A673 (cell line): Measurements from ENCODE around the gene BTBD8. TPM values are rescaled to one million over a fixed set of nuclear protein-coding genes. Genes with fewer than 3 reads are reported as not detected.

Source experiments
- BruUV-seq: library from RNA; stranded (reverse); fragments of 400-500 nt; replicated peaks from 2 replicates; lab custom pipeline; 2021; lab: Mats Ljungman, UMichigan
- CTCF ChIA-PET: fragments of 300-600 bp; sonication (Branson Sonifier 250); formaldehyde crosslinking; loops from one replicate; lab custom pipeline; 2022; ENCODE audit warnings: antibody characterized with exemption; lab: Charles Lee
- POLR2A ChIA-PET: fragments of 300-600 bp; sonication (Branson Sonifier 250); formaldehyde crosslinking; loops from one replicate; lab custom pipeline; 2022; ENCODE audit warnings: antibody characterized with exemption; ENCODE audit not compliant: low non-redundant PET; lab: Charles Lee
- DNase-seq: peaks from one replicate; pipeline ENCODE4 v3.0.0-alpha.2; 2015; ENCODE audit warnings: low spot score
- H3K27ac ChIP-seq: fragments of 200-600 bp; sonication (generic); 2 replicates; pipeline ENCODE4 v1.5.1; 2016; ENCODE audit warnings: mixed run types, low read depth, mild to moderate bottlenecking, mixed read lengths, antibody characterized with exemption, low read length; ENCODE audit not compliant: poor library complexity, severe bottlenecking
- H3K27me3 ChIP-seq: fragments of 200-600 bp; sonication (generic); replicated peaks from 2 replicates; pipeline ENCODE4 v1.6.1; 2017; ENCODE audit warnings: mixed run types, low read depth, mild to moderate bottlenecking, mixed read lengths, antibody characterized with exemption, low read length; ENCODE audit not compliant: insufficient read depth, poor library complexity
- H3K36me3 ChIP-seq: fragments of 200-600 bp; sonication (generic); 2 replicates; pipeline ENCODE4 v1.6.1; 2016; ENCODE audit warnings: mixed run types, mild to moderate bottlenecking, mixed read lengths, antibody characterized with exemption, low read length; ENCODE audit not compliant: insufficient read depth, poor library complexity, severe bottlenecking
- H3K4me1 ChIP-seq: fragments of 200-600 bp; sonication (generic); 2 replicates; pipeline ENCODE4 v1.6.1; 2017; ENCODE audit warnings: mixed run types, mild to moderate bottlenecking, mixed read lengths, antibody characterized with exemption, low read length; ENCODE audit not compliant: insufficient read depth, poor library complexity, severe bottlenecking
- H3K4me3 ChIP-seq: fragments of 200-600 bp; sonication (generic); 2 replicates; pipeline ENCODE4 v1.5.1; 2016; ENCODE audit warnings: low read depth, mixed run types, mild to moderate bottlenecking, mixed read lengths, low read length; ENCODE audit not compliant: poor library complexity, severe bottlenecking
- H3K9me3 ChIP-seq: fragments of 200-600 bp; sonication (generic); 2 replicates; pipeline ENCODE4 v1.6.1; 2016; ENCODE audit warnings: mixed run types, low read depth, mild to moderate bottlenecking, mixed read lengths, antibody characterized with exemption, low read length; ENCODE audit not compliant: poor library complexity, severe bottlenecking
- EZH2 ChIP-seq: fragments of 200-600 bp; sonication (generic); IDR thresholded peaks from 2 replicates; pipeline ENCODE4 v1.6.1; 2017; ENCODE audit warnings: borderline replicate concordance, low read depth, mild to moderate bottlenecking, mixed read lengths, antibody characterized with exemption, low read length; ENCODE audit not compliant: poor library complexity, severe bottlenecking
- intact Hi-C: fragments of 100-400 bp; cut with micrococcal nuclease; formaldehyde crosslinking; loops from one replicate; pipeline ENCODE4 v1.10.0; 2022; ENCODE audit not compliant: unreplicated experiment
- total RNA-seq: library from RNA; stranded (reverse); gene quantifications from 2 replicates; pipeline ENCODE4 v1.2.3, GENCODE V29; 2021
- TF ChIP-seq, protein P1 (sequence below): fragments of 300-800, 200-600 bp; sonication (generic); conservative IDR thresholded peaks from 2 replicates; pipeline ENCODE4 v1.5.1; 2017; ENCODE audit warnings: low read depth, mild to moderate bottlenecking, antibody characterized with exemption, low read length, moderate library complexity, mixed read lengths

BTBD8 gene
- total RNA-seq, 1 experiment from 2014 or later = 1.4 TPM

DNA sequence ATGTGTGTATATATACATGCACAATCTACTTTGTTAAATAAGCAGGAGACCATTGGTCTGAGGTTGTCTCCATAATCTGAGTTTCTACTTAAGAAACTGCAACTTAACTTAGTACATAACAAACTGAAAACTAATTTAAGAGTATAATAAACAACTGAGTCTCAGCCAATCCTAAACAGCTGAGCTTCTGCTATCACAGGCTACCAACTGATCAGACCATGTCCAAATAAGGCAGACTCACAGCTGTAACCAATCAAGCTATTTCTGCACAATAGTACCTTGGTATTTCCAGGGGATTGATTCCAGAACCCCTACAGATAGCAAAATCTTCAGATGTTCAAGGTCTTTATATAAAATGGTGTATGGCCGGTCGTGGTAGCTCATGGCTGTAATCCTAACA, 111.6 kb downstream of the BTBD8 start:
- Histone ChIP-seq H3K4me3 (no peak overlapping the region), H3K27ac (no peak overlapping the region), H3K4me1 (no peaks in the 10 kb centered on the region), H3K27me3 (no peaks in the 10 kb centered on the region), H3K36me3 (no peaks in the 10 kb centered on the region), H3K9me3 (no peaks in the 10 kb centered on the region)
- no peak for TF ChIP-seq EZH2
- TF ChIP-seq, protein P1, sequence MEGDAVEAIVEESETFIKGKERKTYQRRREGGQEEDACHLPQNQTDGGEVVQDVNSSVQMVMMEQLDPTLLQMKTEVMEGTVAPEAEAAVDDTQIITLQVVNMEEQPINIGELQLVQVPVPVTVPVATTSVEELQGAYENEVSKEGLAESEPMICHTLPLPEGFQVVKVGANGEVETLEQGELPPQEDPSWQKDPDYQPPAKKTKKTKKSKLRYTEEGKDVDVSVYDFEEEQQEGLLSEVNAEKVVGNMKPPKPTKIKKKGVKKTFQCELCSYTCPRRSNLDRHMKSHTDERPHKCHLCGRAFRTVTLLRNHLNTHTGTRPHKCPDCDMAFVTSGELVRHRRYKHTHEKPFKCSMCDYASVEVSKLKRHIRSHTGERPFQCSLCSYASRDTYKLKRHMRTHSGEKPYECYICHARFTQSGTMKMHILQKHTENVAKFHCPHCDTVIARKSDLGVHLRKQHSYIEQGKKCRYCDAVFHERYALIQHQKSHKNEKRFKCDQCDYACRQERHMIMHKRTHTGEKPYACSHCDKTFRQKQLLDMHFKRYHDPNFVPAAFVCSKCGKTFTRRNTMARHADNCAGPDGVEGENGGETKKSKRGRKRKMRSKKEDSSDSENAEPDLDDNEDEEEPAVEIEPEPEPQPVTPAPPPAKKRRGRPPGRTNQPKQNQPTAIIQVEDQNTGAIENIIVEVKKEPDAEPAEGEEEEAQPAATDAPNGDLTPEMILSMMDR = no peak
- ChIA-PET POLR2A (no interaction called here), CTCF (no interaction called here)
- no TSS peak for BruUV-seq
- DNase-seq = no peak
- intact Hi-C loops = no loop called here

DNA sequence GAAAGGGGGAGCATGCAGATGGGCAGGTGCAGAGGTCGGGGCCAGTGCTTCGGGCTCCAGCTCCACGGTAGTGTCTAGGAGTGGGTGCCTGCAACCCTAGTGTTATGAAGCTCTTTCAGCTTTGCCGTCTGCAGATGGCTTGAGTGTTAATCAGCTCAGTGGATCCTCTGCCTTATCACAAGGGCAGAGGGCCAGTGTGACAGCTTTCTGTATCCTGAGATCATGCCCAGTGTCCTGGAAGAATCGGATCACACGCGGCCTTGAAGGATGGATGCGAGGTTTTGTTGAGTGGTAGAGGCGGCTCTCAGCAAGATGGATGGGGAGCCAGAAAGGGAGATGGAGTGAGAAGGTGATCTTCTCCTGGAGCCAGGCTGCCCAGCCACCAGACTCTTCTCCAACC, 112.1 kb downstream of the BTBD8 start:
- H3K4me1 ChIP-seq = no peaks in the 10 kb centered on the region
- BruUV-seq = no TSS peak
- intact Hi-C loops = no loop called here
- no peak overlapping the region for H3K27ac ChIP-seq
- no peak for DNase-seq
- H3K9me3 ChIP-seq = no peaks in the 10 kb centered on the region
- ChIA-PET CTCF (no interaction called here), POLR2A (no interaction called here)
- TF ChIP-seq, protein P1 = no peak
- TF ChIP-seq EZH2 = no peak
- no peaks in the 10 kb centered on the region for H3K27me3 ChIP-seq
- H3K4me3 ChIP-seq = no peak overlapping the region
- no peaks in the 10 kb centered on the region for H3K36me3 ChIP-seq

DNA sequence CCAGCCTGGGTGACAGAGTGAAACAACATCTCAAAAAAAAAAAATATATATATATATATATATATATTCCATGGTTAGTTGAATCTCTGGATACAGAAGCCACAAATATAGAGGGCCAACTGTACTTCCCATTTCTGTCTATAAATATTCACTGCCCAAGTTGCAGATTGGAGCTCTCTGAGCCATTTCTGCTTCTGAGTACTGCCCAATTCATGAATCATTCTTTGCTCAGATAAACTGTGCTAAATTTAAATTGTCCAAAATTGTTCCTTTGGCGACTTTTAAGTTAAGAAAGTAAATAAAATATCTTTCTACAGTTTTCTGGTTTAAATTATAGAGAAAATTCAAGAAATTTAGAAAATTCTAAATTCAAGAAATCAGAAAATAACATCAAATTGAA, 114.4 kb downstream of the BTBD8 start:
- intact Hi-C loops = no loop called here
- Histone ChIP-seq H3K27me3 (no peaks in the 10 kb centered on the region), H3K4me1 (no peaks in the 10 kb centered on the region), H3K36me3 (no peaks in the 10 kb centered on the region), H3K4me3 (no peak overlapping the region), H3K27ac (no peak overlapping the region), H3K9me3 (no peaks in the 10 kb centered on the region)
- ChIA-PET POLR2A (no interaction called here), CTCF (no interaction called here)
- BruUV-seq = no TSS peak
- no peak for TF ChIP-seq EZH2
- TF ChIP-seq, protein P1 = no peak
- no peak for DNase-seq
